Gastroesophageal sphincter (tissue), 4 donors: ENCODE results near the gene ADCY2. TPM values are rescaled to one million over a fixed set of nuclear protein-coding genes. Genes with fewer than 3 reads are reported as not detected.

Experiments
- ATAC-seq: fragments of 150-250 bp; one replicate; pipeline ENCODE4 v1.9.1; 2016; ENCODE audit warnings: mild to moderate bottlenecking, moderate library complexity
- H3K27ac ChIP-seq, 4 donors: fragments of 200-600 bp; sonication (generic) in 3 of 4; 1 replicate in 3 of 4; 2 replicates in 1 of 4; pipeline ENCODE4 v1.5.1; 2016 to 2019
- H3K27me3 ChIP-seq: fragments of 200-600 bp; sonication (generic); one replicate; pipeline ENCODE4 v1.5.1; 2019
- H3K36me3 ChIP-seq, 2 donors: fragments of 200-600 bp; sonication (generic); one replicate each; pipeline ENCODE4 v1.5.1; 2019; ENCODE audit warnings: control low read depth in 1 of 2
- H3K4me1 ChIP-seq, 3 donors: fragments of 200-600 bp; sonication (generic); 1 replicate in 2 of 3; 2 replicates in 1 of 3; pipeline ENCODE4 v1.5.1; 2016 to 2019; ENCODE audit warnings: control low read depth in 2 of 3
- H3K4me3 ChIP-seq, 2 donors: fragments of 200-600 bp; sonication (generic); one replicate each; pipeline ENCODE4 v1.5.1; 2019; ENCODE audit warnings: mild to moderate bottlenecking in 1 of 2, moderate library complexity in 1 of 2
- H3K9me3 ChIP-seq, 3 donors: fragments of 200-600 bp; sonication (generic); one replicate each; pipeline ENCODE4 v1.5.1; 2017 to 2019; ENCODE audit warnings: control low read depth in 2 of 3
- CTCF ChIP-seq, 4 experiments: fragments of 200-600 bp in 2 of 4; fragments of 450-650 bp in 2 of 4; sonication (generic) in 1 of 4; IDR thresholded peaks; one replicate each; pipeline ENCODE4 v1.5.1; 2017 to 2019; ENCODE audit warnings: antibody characterized with exemption in 4 of 4, mild to moderate bottlenecking in 2 of 4, moderate library complexity in 2 of 4
- EP300 ChIP-seq: sonication (generic); formaldehyde crosslinking; IDR thresholded peaks from one replicate; pipeline ENCODE4 v1.6.1; 2017; ENCODE audit warnings: antibody characterized with exemption, mild to moderate bottlenecking
- POLR2A ChIP-seq, 2 donors: fragments of 450-650 bp; IDR thresholded peaks; one replicate each; pipeline ENCODE4 v1.6.1; 2017; ENCODE audit warnings: antibody characterized with exemption in 2 of 2, mild to moderate bottlenecking in 2 of 2, moderate library complexity in 1 of 2
- POLR2AphosphoS5 ChIP-seq: sonication (generic); formaldehyde crosslinking; IDR thresholded peaks from one replicate; pipeline ENCODE4 v1.6.1; 2017; ENCODE audit warnings: antibody characterized with exemption
- WGBS, 2 donors: methylation state at CpG; one replicate each; pipeline ENCODE4 v1.1.5; 2018; ENCODE audit warnings: low coverage in 1 of 2; 5-methylcytosine and 5-hydroxymethylcytosine counted together
- total RNA-seq, 4 donors: library from RNA; depleted of rRNA; stranded (reverse); fragments of >200 nt; gene quantifications; one replicate each; pipeline ENCODE4 v1.1.0, GENCODE V29; 2016

Gene ADCY2
- total RNA-seq, 4 donors from 2014 or later: 5.8 to 15.9 (median 8.9) TPM

GRCh38 chr5:7762267-7762666 lies 366.3 kb downstream of the ADCY2 start:
- H3K27ac ChIP-seq: no peak overlapping the region
- no peak for ATAC-seq
- no peaks in the 10 kb centered on the region for H3K36me3 ChIP-seq
- no peaks in the 10 kb centered on the region for H3K27me3 ChIP-seq
- H3K9me3 ChIP-seq: no peaks in the 10 kb centered on the region
- 83% methylated on average over 2 of the region's 2 CpGs; no CpG with 5 or more reads in 1 of the 2 donors for WGBS, 2 donors
- TF ChIP-seq EP300 (no peak), POLR2A (IDR thresholded peaks at IDR 0.05) (no peak)
- H3K4me1 ChIP-seq: no peaks in the 10 kb centered on the region
- H3K4me3 ChIP-seq: no peak overlapping the region

- WGBS, 2 donors: 23 to 34% methylated on average over 3 to 6 of the region's 9 CpGs
- Histone ChIP-seq H3K4me3 (no peak overlapping the region), H3K4me1 (no peaks in the 10 kb centered on the region), H3K27ac (no peak overlapping the region), H3K27me3 (no peaks in the 10 kb centered on the region), H3K9me3 (no peaks in the 10 kb centered on the region), H3K36me3 (no peaks in the 10 kb centered on the region)
- TF ChIP-seq POLR2AphosphoS5 (peak; percentile 30), POLR2A (IDR thresholded peaks at IDR 0.05) (no peak), CTCF (IDR thresholded peaks at IDR 0.05) (no peak), EP300 (no peak)
- ATAC-seq: peak; percentile 25
Measured at GRCh38 chr5:7763621-7764072, 367.7 kb downstream of the ADCY2 start.

GRCh38 chr5:7764452-7764851 lies 368.5 kb downstream of the ADCY2 start:
- no peak overlapping the region for H3K4me3 ChIP-seq
- H3K27ac ChIP-seq: no peak overlapping the region
- H3K9me3 ChIP-seq: no peaks in the 10 kb centered on the region
- H3K4me1 ChIP-seq: no peaks in the 10 kb centered on the region
- no peaks in the 10 kb centered on the region for H3K27me3 ChIP-seq
- ATAC-seq: no peak
- no peaks in the 10 kb centered on the region for H3K36me3 ChIP-seq
- no peak for TF ChIP-seq CTCF (IDR thresholded peaks at IDR 0.05)
- TF ChIP-seq POLR2AphosphoS5: no peak
- TF ChIP-seq EP300: no peak
- TF ChIP-seq POLR2A (IDR thresholded peaks at IDR 0.05): no peak
- WGBS, 2 donors: 72 to 92% methylated on average over 1 of the region's 1 CpG

GRCh38 chr5:7770436-7770835 lies 374.5 kb downstream of the ADCY2 start:
- no peak for TF ChIP-seq POLR2A (IDR thresholded peaks at IDR 0.05)
- no peak for TF ChIP-seq CTCF (IDR thresholded peaks at IDR 0.05)
- no peak for TF ChIP-seq EP300
- TF ChIP-seq POLR2AphosphoS5: no peak
- Histone ChIP-seq H3K27me3 (no peaks in the 10 kb centered on the region), H3K4me3 (no peak overlapping the region), H3K4me1 (no peaks in the 10 kb centered on the region), H3K36me3 (peaks cover 0 to 11% of the 10 kb centered on the region in 2 donors), H3K27ac (no peak overlapping the region), H3K9me3 (no peaks in the 10 kb centered on the region)
- 35 to 73% methylated on average over 2 of the region's 2 CpGs for WGBS, 2 donors
- no peak for ATAC-seq

GRCh38 chr5:7772141-7772540 lies 376.2 kb downstream of the ADCY2 start:
- Histone ChIP-seq H3K27me3 (no peaks in the 10 kb centered on the region), H3K27ac (no peak overlapping the region), H3K36me3 (peaks cover 0 to 11% of the 10 kb centered on the region in 2 donors), H3K9me3 (no peaks in the 10 kb centered on the region), H3K4me1 (no peaks in the 10 kb centered on the region), H3K4me3 (no peak overlapping the region)
- 82 to 87% methylated on average over 3 to 6 of the region's 6 CpGs for WGBS, 2 donors
- ATAC-seq: no peak
- TF ChIP-seq CTCF (IDR thresholded peaks at IDR 0.05): no peak
- TF ChIP-seq POLR2AphosphoS5: no peak
- no peak for TF ChIP-seq POLR2A (IDR thresholded peaks at IDR 0.05)
- TF ChIP-seq EP300: no peak
